HepG2 (cell line): ENCODE results near the gene IRAK2. TPM values are rescaled to one million over a fixed set of nuclear protein-coding genes. Genes with fewer than 3 reads are reported as not detected.
"Not testable (repeated sequence)": the region's sequence is repeated elsewhere in the genome, so short reads cannot be mapped to it uniquely, and the experiment has no call there.

ENCODE experiments used
- ATAC-seq: fragments of 200-7000 bp; cut with Tn5 transposase; 3 replicates; pipeline ENCODE4 v1.9.1; 2020; ENCODE audit warnings: mild to moderate bottlenecking, moderate library complexity
- BruUV-seq: library from RNA; stranded (reverse); fragments of 400-500 nt; replicated peaks from 2 replicates; lab custom pipeline; 2021; lab: Mats Ljungman, UMichigan
- CTCF ChIA-PET: fragments of 300-600 bp; formaldehyde crosslinking; extraction: SDS; loops from one replicate; lab custom pipeline; 2021; ENCODE audit warnings: low total read pairs, inconsistent platforms, low intra/inter-chr PET ratio; lab: Yijun Ruan, JAX
- POLR2A ChIA-PET: fragments of 350-600 bp; sonication (Branson Sonifier 250); formaldehyde crosslinking; loops from one replicate; lab custom pipeline; 2020; ENCODE audit warnings: antibody characterized with exemption, inconsistent platforms; lab: Yijun Ruan, JAX
- DNase-seq: peaks from one replicate; pipeline ENCODE4 v3.0.0-alpha.2; 2015; ENCODE audit warnings: low spot score
- FAIRE-seq: peaks from 3 replicates; lab custom pipeline; 2011; peaks lifted over from hg19 to GRCh38; lab: Jason Lieb, UNC
- H2AFZ ChIP-seq: one replicate; pipeline ENCODE4 v1.6.1; 2011; ENCODE audit warnings: low read length, inconsistent platforms
- H3K27ac ChIP-seq: fragments of 300-600 bp; 3 replicates; pipeline ENCODE4 v1.8.0; 2011; ENCODE audit warnings: mixed run types, mild to moderate bottlenecking, mixed read lengths, low read length, inconsistent platforms; ENCODE audit not compliant: insufficient read depth; ENCODE audit errors: extremely low read length
- H3K27me3 ChIP-seq, 2 experiments: fragments of 200-600 bp in 1 of 2; 2 replicates in 1 of 2; 3 replicates in 1 of 2; pipeline versions ENCODE4 v1.6.0 to v1.8.0; 2011; ENCODE audit warnings: low read length in 2 of 2, mild to moderate bottlenecking in 2 of 2, moderate library complexity in 2 of 2, inconsistent platforms in 1 of 2; ENCODE audit not compliant: insufficient read depth in 2 of 2, control insufficient read depth in 1 of 2
- H3K36me3 ChIP-seq, 2 experiments: fragments of 200-600 bp in 1 of 2; replicated peaks in 1 of 2; 2 replicates in 1 of 2; 3 replicates in 1 of 2; pipeline versions ENCODE4 v1.5.1 to v1.8.0; 2011; ENCODE audit warnings: low read length in 2 of 2, inconsistent platforms in 1 of 2; ENCODE audit not compliant: insufficient read depth in 2 of 2, control insufficient read depth in 1 of 2
- H3K4me1 ChIP-seq: 2 replicates; pipeline ENCODE4 v1.5.1; 2012; ENCODE audit warnings: low read length, inconsistent platforms; ENCODE audit not compliant: insufficient read depth
- H3K4me2 ChIP-seq: 2 replicates; pipeline ENCODE4 v1.6.0; 2011; ENCODE audit warnings: low read depth, low read length, inconsistent platforms
- H3K4me3 ChIP-seq, 3 experiments: fragments of 200-600 bp in 1 of 3; sonication (generic), shearing (Covaris generic) in 1 of 3; replicated peaks in 1 of 3; 2 replicates each; pipeline ENCODE4 v1.5.1; 2011 to 2016; ENCODE audit warnings: low read length in 3 of 3, inconsistent platforms in 2 of 3, low read depth in 2 of 3, mild to moderate bottlenecking in 2 of 3, control low read depth in 1 of 3, mixed read lengths in 1 of 3; ENCODE audit not compliant: insufficient read depth in 1 of 3
- H3K79me2 ChIP-seq: one replicate; pipeline ENCODE4 v1.6.1; 2011; ENCODE audit warnings: low read length, inconsistent platforms; ENCODE audit not compliant: insufficient read depth
- H3K9ac ChIP-seq: 2 replicates; pipeline ENCODE4 v1.6.0; 2011; ENCODE audit warnings: mild to moderate bottlenecking, low read depth, low read length, inconsistent platforms; ENCODE audit not compliant: insufficient read depth
- H3K9me3 ChIP-seq: 2 replicates; pipeline ENCODE4 v1.5.1; 2012; ENCODE audit warnings: mild to moderate bottlenecking, low read length
- H4K20me1 ChIP-seq: 2 replicates; pipeline ENCODE4 v1.6.0; 2011; ENCODE audit warnings: inconsistent platforms, mild to moderate bottlenecking, low read length, moderate library complexity; ENCODE audit not compliant: insufficient read depth
- AHR ChIP-seq: IDR thresholded peaks from 2 replicates; pipeline ENCODE4 v1.6.1; 2018; ENCODE audit warnings: missing genetic modification reagents, missing compliant biosample characterization
- ATF7-NPFF ChIP-seq: sonication (generic); formaldehyde crosslinking; IDR thresholded peaks from 2 replicates; pipeline ENCODE4 v1.8.1; 2023; ENCODE audit warnings: mild to moderate bottlenecking, low read depth, missing genetic modification reagents, moderate library complexity
- CHD2 ChIP-seq: IDR thresholded peaks from 2 replicates; pipeline ENCODE4 v1.6.1; 2011; ENCODE audit warnings: low read depth, low read length, improper control_type of control experiment
- ELF3 ChIP-seq: IDR thresholded peaks from 2 replicates; pipeline ENCODE4 v1.6.1; 2016; ENCODE audit warnings: missing genetic modification reagents, missing compliant biosample characterization
- KAT7 ChIP-seq: IDR thresholded peaks from 2 replicates; pipeline ENCODE4 v1.6.1; 2018; ENCODE audit warnings: borderline replicate concordance, missing compliant biosample characterization
- LBX2 ChIP-seq: sonication (generic); formaldehyde crosslinking; IDR thresholded peaks from 2 replicates; pipeline ENCODE4 v1.5.0; 2020; ENCODE audit warnings: missing genetic modification reagents, mild to moderate bottlenecking, borderline replicate concordance
- NFE2 ChIP-seq: sonication (generic); formaldehyde crosslinking; IDR thresholded peaks from 2 replicates; pipeline ENCODE4 v1.4.0; 2020; ENCODE audit warnings: missing genetic modification reagents
- NFIC ChIP-seq: IDR thresholded peaks from 2 replicates; pipeline ENCODE4 v1.6.1; 2012; ENCODE audit warnings: mild to moderate bottlenecking, low read length, inconsistent platforms
- PAWR ChIP-seq: sonication (generic); formaldehyde crosslinking; IDR thresholded peaks from 2 replicates; pipeline ENCODE4 v1.4.0; 2020; ENCODE audit warnings: missing genetic modification reagents, mild to moderate bottlenecking, borderline replicate concordance
- PAX8 ChIP-seq: sonication (generic); formaldehyde crosslinking; IDR thresholded peaks from 2 replicates; pipeline ENCODE4 v1.8.0; 2022; ENCODE audit warnings: mild to moderate bottlenecking, missing genetic modification reagents, borderline replicate concordance
- SALL2 ChIP-seq: sonication (generic); formaldehyde crosslinking; IDR thresholded peaks from 2 replicates; pipeline ENCODE4 v1.8.1; 2023; ENCODE audit warnings: mild to moderate bottlenecking, missing genetic modification reagents, inconsistent platforms
- ZGPAT ChIP-seq: IDR thresholded peaks from 2 replicates; pipeline ENCODE4 v1.6.1; 2016; ENCODE audit warnings: mild to moderate bottlenecking
- ZNF121 ChIP-seq: sonication (generic); formaldehyde crosslinking; IDR thresholded peaks from 2 replicates; pipeline ENCODE4 v1.5.0; 2020; ENCODE audit warnings: mild to moderate bottlenecking, missing genetic modification reagents
- ZNF235 ChIP-seq: sonication (generic); formaldehyde crosslinking; IDR thresholded peaks from 2 replicates; pipeline ENCODE4 v1.8.1; 2023; ENCODE audit warnings: mild to moderate bottlenecking, missing genetic modification reagents, borderline replicate concordance
- ZNF264 ChIP-seq: sonication (generic); formaldehyde crosslinking; IDR thresholded peaks from 2 replicates; pipeline ENCODE4 v1.4.0; 2020; ENCODE audit warnings: missing genetic modification reagents
- ZNF282 ChIP-seq: fragments of 450-650 bp; IDR thresholded peaks from 2 replicates; pipeline ENCODE4 v1.6.1; 2018; ENCODE audit not compliant: partially characterized antibody
- ZNF619 ChIP-seq: sonication (generic); formaldehyde crosslinking; IDR thresholded peaks from 2 replicates; pipeline ENCODE4 v1.4.0; 2020; ENCODE audit warnings: mild to moderate bottlenecking, missing genetic modification reagents
- ZNF766 ChIP-seq: sonication (generic); formaldehyde crosslinking; IDR thresholded peaks from 2 replicates; pipeline ENCODE4 v1.5.0; 2020; ENCODE audit warnings: missing genetic modification reagents, borderline replicate concordance
- WGBS: methylation state at CpG from one replicate; pipeline ENCODE4 v1.1.6; 2017; ENCODE audit warnings: low lambda C conversion rate; 5-methylcytosine and 5-hydroxymethylcytosine counted together
- in situ Hi-C: cut with HindIII; loops from 2 replicates; pipeline ENCODE4 v1.10.0; 2017; ENCODE audit warnings: low pct_unique_long_range_greater_than_20kb; ENCODE audit not compliant: extremely low pct_ligation_motif_present
- intact Hi-C: fragments of 100-400 bp; cut with micrococcal nuclease; formaldehyde crosslinking; loops from one replicate; pipeline ENCODE4 v1.10.0; 2022; ENCODE audit not compliant: unreplicated experiment
- polyA plus RNA-seq, 8 experiments: library from polyadenylated mRNA; depleted of rRNA in 3 of 8; stranded (reverse) in 7 of 8; unstranded in 1 of 8; fragments of >200 nt; fragmentation: Illumina TruSeq in 4 of 8; extraction: Trizol in 4 of 8; gene quantifications; 2 replicates each; pipeline versions ENCODE4 v1.2.1 to v1.2.3, GENCODE V29; 2011 to 2016; ENCODE audit warnings: low read depth in 4 of 8, missing spikeins in 1 of 8, mixed read lengths in 1 of 8; ENCODE audit not compliant: insufficient read depth in 1 of 8
- total RNA-seq, 5 experiments: library from RNA; depleted of rRNA; stranded (reverse); fragments of >200 nt; fragmentation: Illumina TruSeq; extraction: Trizol; gene quantifications; 2 replicates each; pipeline ENCODE4 v1.2.3, GENCODE V29; 2016; ENCODE audit warnings: low read depth in 1 of 5

IRAK2 gene
- total and polyA plus RNA-seq, 2 of the 13 experiments (the other 11 are each of a cell fraction or from before 2014, with no cell fraction given): 13.1 to 23.3 TPM

GRCh38 chr3:10158555-10158954, 6.2 kb upstream of the IRAK2 start:
- H3K79me2 ChIP-seq, FAIRE-seq, H3K9me3 ChIP-seq, DNase-seq, H3K4me3 ChIP-seq, in situ Hi-C loops, H2AFZ ChIP-seq, ATAC-seq, H3K27ac ChIP-seq, H3K36me3 ChIP-seq, POLR2A ChIA-PET, intact Hi-C loops, CTCF ChIA-PET, H3K27me3 ChIP-seq, BruUV-seq, H3K9ac ChIP-seq, H3K4me2 ChIP-seq, H4K20me1 ChIP-seq: not testable (repeated sequence)
- 93% methylated on average over 5 of the region's 6 CpGs for WGBS
- TF ChIP-seq ZNF121: peak; percentile 62
- peaks cover 23% of the 10 kb centered on the region for H3K4me1 ChIP-seq

GRCh38 chr3:10160346-10160745, 4.4 kb upstream of the IRAK2 start:
- Histone ChIP-seq H3K27ac (no peak overlapping the region), H3K36me3 (no peaks in the 10 kb centered on the region), H4K20me1 (no peaks in the 10 kb centered on the region), H3K27me3 (no peaks in the 10 kb centered on the region; a peak in 1 of 5 replicates), H3K9ac (no peak overlapping the region), H3K4me1 (peaks cover 31% of the 10 kb centered on the region), H3K9me3 (no peaks in the 10 kb centered on the region), H3K4me2 (no peak overlapping the region), H3K4me3 (no peak overlapping the region), H3K79me2 (peaks cover 3% of the 10 kb centered on the region), H2AFZ (no peak overlapping the region)
- in situ Hi-C loops (loop anchor here (10.0 kb wide), 1 partner anchor 64 kb away; no protein-coding TSS in a partner anchor), intact Hi-C loops (loop anchor here (5.0 kb wide), 1 partner anchor 42 kb away; no protein-coding TSS in a partner anchor)
- no peak for FAIRE-seq
- POLR2A ChIA-PET: no interaction called here
- no peak for DNase-seq
- CTCF ChIA-PET: no interaction called here
- no peak for ATAC-seq
- TF ChIP-seq ZNF766 (no peak), ZNF264 (CRISPR knock-in tag) (no peak), AHR (CRISPR knock-in tag) (no peak), SALL2 (CRISPR knock-in tag) (no peak), NFIC (no peak), ZNF282 (no peak), NFE2 (CRISPR knock-in tag) (no peak), ATF7-NPFF (CRISPR knock-in tag) (no peak), ZNF235 (no peak), ZGPAT (no peak), PAX8 (CRISPR knock-in tag) (no peak), PAWR (CRISPR knock-in tag) (no peak), ZNF619 (no peak), KAT7 (CRISPR knock-in tag) (no peak), LBX2 (CRISPR knock-in tag) (no peak), CHD2 (no peak), ELF3 (CRISPR knock-in tag) (no peak)
- no TSS peak for BruUV-seq
- WGBS: 94% methylated on average over 1 of the region's 1 CpG
